ENCODE data around the gene OVCH1. TPM values are rescaled to one million over a fixed set of nuclear protein-coding genes. Genes with fewer than 3 reads are reported as not detected.

OVCH1 gene
- total RNA-seq, 1 experiment from 2014 or later = 1.9 TPM

DNA sequence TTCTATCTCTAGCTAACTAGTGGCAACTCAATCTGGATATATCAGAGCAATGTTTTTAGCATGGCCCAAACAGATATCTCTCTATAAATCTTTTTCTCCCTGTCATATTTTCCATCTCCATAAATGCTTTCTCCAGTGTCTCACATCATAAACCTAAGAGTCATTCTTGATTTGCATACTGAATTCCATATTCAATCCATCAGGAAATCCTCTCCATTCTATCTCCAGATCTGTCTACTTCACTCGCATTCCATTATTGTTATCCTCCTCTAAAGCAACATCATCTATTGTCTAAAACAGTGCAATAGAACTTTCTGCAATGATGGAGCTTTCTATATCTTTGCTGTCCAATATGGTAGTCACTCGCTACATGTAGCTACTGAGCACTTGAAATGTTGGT, 71.0 kb downstream of the OVCH1 start:
- Mint-ChIP-seq H3K36me3 (ENCODE audit: insufficient read depth, unreplicated experiment) (peaks cover 38% of the 10 kb centered on the region), H3K4me3 (ENCODE audit: unreplicated experiment) (no peak overlapping the region), H3K4me1 (ENCODE audit: insufficient read depth, unreplicated experiment) (peaks cover 48% of the 10 kb centered on the region), H3K9me3 (ENCODE audit: unreplicated experiment) (peaks cover 11% of the 10 kb centered on the region), H3K27ac (ENCODE audit: low read depth, unreplicated experiment) (peak overlapping the region; percentile 63), H3K27me3 (ENCODE audit: insufficient read depth, unreplicated experiment) (no peaks in the 10 kb centered on the region)
- CTCF ChIA-PET = interaction anchor here (0.7 kb wide), 1 partner anchor 31 kb away, joined by 3 read pairs; no protein-coding TSS in a partner anchor
- TF ChIP-seq, protein P1, sequence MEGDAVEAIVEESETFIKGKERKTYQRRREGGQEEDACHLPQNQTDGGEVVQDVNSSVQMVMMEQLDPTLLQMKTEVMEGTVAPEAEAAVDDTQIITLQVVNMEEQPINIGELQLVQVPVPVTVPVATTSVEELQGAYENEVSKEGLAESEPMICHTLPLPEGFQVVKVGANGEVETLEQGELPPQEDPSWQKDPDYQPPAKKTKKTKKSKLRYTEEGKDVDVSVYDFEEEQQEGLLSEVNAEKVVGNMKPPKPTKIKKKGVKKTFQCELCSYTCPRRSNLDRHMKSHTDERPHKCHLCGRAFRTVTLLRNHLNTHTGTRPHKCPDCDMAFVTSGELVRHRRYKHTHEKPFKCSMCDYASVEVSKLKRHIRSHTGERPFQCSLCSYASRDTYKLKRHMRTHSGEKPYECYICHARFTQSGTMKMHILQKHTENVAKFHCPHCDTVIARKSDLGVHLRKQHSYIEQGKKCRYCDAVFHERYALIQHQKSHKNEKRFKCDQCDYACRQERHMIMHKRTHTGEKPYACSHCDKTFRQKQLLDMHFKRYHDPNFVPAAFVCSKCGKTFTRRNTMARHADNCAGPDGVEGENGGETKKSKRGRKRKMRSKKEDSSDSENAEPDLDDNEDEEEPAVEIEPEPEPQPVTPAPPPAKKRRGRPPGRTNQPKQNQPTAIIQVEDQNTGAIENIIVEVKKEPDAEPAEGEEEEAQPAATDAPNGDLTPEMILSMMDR (IDR thresholded peaks at IDR 0.05; ENCODE audit: unreplicated experiment) = no peak
- POLR2A ChIA-PET = interaction anchor here (1.1 to 3.0 kb wide), 2 partner anchors 10 to 46 kb away, joined by 3 to 14 read pairs; partner anchors contain the start of gene ERGIC2
- no peak for DNase-seq (ENCODE audit: unreplicated experiment)
- no TSS peak for BruUV-seq (replicated peaks)
- intact Hi-C loops (cut with micrococcal nuclease) = no loop called here

- CTCF ChIA-PET = no interaction called here
- intact Hi-C loops (cut with micrococcal nuclease) = no loop called here
Measured at GRCh38 chr12:29425722-29426121, 71.8 kb downstream of the OVCH1 start.

DNA sequence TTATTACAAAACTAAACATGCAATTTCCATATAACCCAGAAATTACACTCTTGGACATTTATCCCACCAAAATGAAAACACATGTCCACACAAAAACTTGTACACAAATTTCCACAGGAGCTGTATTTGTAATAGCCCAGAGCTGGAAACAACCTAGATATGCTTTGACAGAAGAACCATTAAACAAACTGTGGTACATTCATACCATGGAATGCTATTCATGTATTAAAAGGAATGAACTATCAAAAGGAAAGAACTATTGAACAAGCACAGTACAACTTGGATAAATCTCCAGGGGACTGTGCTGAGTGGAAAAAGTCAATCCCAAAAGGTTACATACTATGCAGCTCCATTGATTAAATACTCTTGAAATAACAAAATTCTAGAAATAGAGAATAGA, 80.7 kb downstream of the OVCH1 start:
- no peak overlapping the region for H3K4me3 Mint-ChIP-seq (ENCODE audit: unreplicated experiment)
- no TSS peak for BruUV-seq (replicated peaks)
- peaks cover 44% of the 10 kb centered on the region for H3K36me3 Mint-ChIP-seq (ENCODE audit: insufficient read depth, unreplicated experiment)
- no peak overlapping the region for H3K27ac Mint-ChIP-seq (ENCODE audit: low read depth, unreplicated experiment)
- TF ChIP-seq, protein P1 (IDR thresholded peaks at IDR 0.05; ENCODE audit: unreplicated experiment) = no peak
- CTCF ChIA-PET = interaction anchor here (0.6 kb wide), 1 partner anchor 1117 kb away, joined by 4 read pairs; no protein-coding TSS in a partner anchor
- no peaks in the 10 kb centered on the region for H3K4me1 Mint-ChIP-seq (ENCODE audit: insufficient read depth, unreplicated experiment)
- intact Hi-C loops (cut with micrococcal nuclease) = no loop called here
- no peaks in the 10 kb centered on the region for H3K9me3 Mint-ChIP-seq (ENCODE audit: unreplicated experiment)
- POLR2A ChIA-PET = no interaction called here
- no peaks in the 10 kb centered on the region for H3K27me3 Mint-ChIP-seq (ENCODE audit: insufficient read depth, unreplicated experiment)
- no peak for DNase-seq (ENCODE audit: unreplicated experiment)

More at GRCh38 chr12:29425722-29426121, 71.8 kb downstream of the OVCH1 start:
- TF ChIP-seq, protein P1 (IDR thresholded peaks at IDR 0.05; ENCODE audit: unreplicated experiment) = no peak
- POLR2A ChIA-PET = interaction anchor here (1.1 kb wide), 1 partner anchor 10 kb away, joined by 3 read pairs; no protein-coding TSS in a partner anchor
- H3K4me1 Mint-ChIP-seq (ENCODE audit: insufficient read depth, unreplicated experiment) = peaks cover 42% of the 10 kb centered on the region
- H3K27ac Mint-ChIP-seq (ENCODE audit: low read depth, unreplicated experiment) = peak overlapping the region; percentile 63
- no TSS peak for BruUV-seq (replicated peaks)
- H3K4me3 Mint-ChIP-seq (ENCODE audit: unreplicated experiment) = no peak overlapping the region
- peaks cover 11% of the 10 kb centered on the region for H3K9me3 Mint-ChIP-seq (ENCODE audit: unreplicated experiment)
- DNase-seq (ENCODE audit: unreplicated experiment) = peak; percentile 70
- peaks cover 32% of the 10 kb centered on the region for H3K36me3 Mint-ChIP-seq (ENCODE audit: insufficient read depth, unreplicated experiment)
- H3K27me3 Mint-ChIP-seq (ENCODE audit: insufficient read depth, unreplicated experiment) = no peaks in the 10 kb centered on the region

DNA sequence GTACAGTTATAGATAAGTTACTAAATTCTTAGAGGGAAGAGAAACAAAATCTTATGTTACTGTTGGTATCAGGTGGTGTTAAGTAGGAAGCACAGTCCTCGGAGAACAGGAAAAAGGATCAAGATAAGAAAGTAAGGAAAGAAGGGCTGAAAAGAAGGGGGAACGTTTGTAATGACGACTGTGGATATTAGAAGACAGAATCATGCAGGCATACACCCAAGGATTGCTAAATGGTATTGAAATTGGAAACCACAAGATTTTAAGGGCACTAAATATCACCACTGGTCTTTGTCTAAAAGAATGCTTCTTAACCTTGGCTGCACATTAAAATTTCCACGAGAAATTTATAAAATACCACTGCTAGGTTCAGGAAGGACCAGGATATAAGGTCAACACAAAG, 82.4 kb downstream of the OVCH1 start:
- Mint-ChIP-seq H3K27ac (ENCODE audit: low read depth, unreplicated experiment) (no peak overlapping the region), H3K27me3 (ENCODE audit: insufficient read depth, unreplicated experiment) (no peaks in the 10 kb centered on the region), H3K4me3 (ENCODE audit: unreplicated experiment) (no peak overlapping the region), H3K4me1 (ENCODE audit: insufficient read depth, unreplicated experiment) (no peaks in the 10 kb centered on the region), H3K9me3 (ENCODE audit: unreplicated experiment) (peaks cover 7% of the 10 kb centered on the region), H3K36me3 (ENCODE audit: insufficient read depth, unreplicated experiment) (peaks cover 53% of the 10 kb centered on the region)
- DNase-seq (ENCODE audit: unreplicated experiment) = no peak
- ChIA-PET CTCF (no interaction called here), POLR2A (interaction anchor here (0.7 kb wide), 1 partner anchor 1232 kb away, joined by 3 read pairs; no protein-coding TSS in a partner anchor)
- TF ChIP-seq, protein P1 (IDR thresholded peaks at IDR 0.05; ENCODE audit: unreplicated experiment) = no peak
- intact Hi-C loops (cut with micrococcal nuclease) = no loop called here
- no TSS peak for BruUV-seq (replicated peaks)

Data from MCF 10A (cell line).